Fibroblast of mammary gland (primary cell): ENCODE data around the gene ZNF557.
A peak's percentile ranks its signal among the peaks of the same experiment; 100 is the strongest.
"Not testable (repeated sequence)": the region's sequence is repeated elsewhere in the genome, so short reads cannot be mapped to it uniquely, and the experiment has no call there.

Experiments
- DNase-seq: peaks from one replicate; pipeline ENCODE4 v3.0.0-alpha.2; 2010; ENCODE audit warnings: low read depth
- H3K4me3 ChIP-seq: 2 replicates; pipeline ENCODE4 v1.5.1; 2011; ENCODE audit warnings: low read depth, mild to moderate bottlenecking, low read length, moderate library complexity; ENCODE audit not compliant: control insufficient read depth
- CTCF ChIP-seq: conservative IDR thresholded peaks from 2 replicates; pipeline ENCODE4 v1.5.1; 2011; ENCODE audit warnings: low read depth, low read length, inconsistent platforms; ENCODE audit not compliant: control insufficient read depth, insufficient read depth

ZNF557 gene

GRCh38 chr19:7063339-7063738, 6.2 kb upstream of the ZNF557 start:
- H3K4me3 ChIP-seq: no peak overlapping the region
- no peak for TF ChIP-seq CTCF
- no peak for DNase-seq

GRCh38 chr19:7063764-7064418, 5.6 kb upstream of the ZNF557 start:
- no peak for TF ChIP-seq CTCF
- DNase-seq: no peak
- H3K4me3 ChIP-seq: no peak overlapping the region

- peak; percentile 45 for DNase-seq
- TF ChIP-seq CTCF: peak; percentile 43
- not testable (repeated sequence) for H3K4me3 ChIP-seq
These were observed 2.4 kb upstream of the ZNF557 start for GRCh38 chr19:7067122-7067521.

DNA sequence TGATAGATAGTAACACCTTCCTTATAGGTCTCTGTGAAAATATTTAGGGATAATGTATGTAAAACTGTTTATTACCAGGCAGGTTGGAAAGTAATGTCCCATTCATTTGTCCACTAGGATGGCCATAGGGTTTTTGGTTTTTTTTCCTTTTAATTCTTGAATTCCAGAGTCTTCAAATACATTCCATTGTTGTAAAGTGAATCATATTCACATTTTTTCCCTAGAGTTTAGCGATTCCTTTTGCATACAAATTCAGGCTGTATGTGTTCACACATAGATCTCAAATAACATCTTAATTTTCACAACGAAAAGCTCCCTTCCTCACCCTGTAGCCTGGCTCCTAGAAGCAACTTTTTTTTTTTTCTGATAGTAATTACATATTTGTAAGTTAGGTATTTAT, 1.8 kb upstream of the ZNF557 start:
- TF ChIP-seq CTCF: no peak
- H3K4me3 ChIP-seq: no peak overlapping the region
- no peak for DNase-seq

- H3K4me3 ChIP-seq: no peak overlapping the region
- no peak for DNase-seq
- no peak for TF ChIP-seq CTCF
These were observed 904 bp upstream of the ZNF557 start for GRCh38 chr19:7068599-7068998.

DNA sequence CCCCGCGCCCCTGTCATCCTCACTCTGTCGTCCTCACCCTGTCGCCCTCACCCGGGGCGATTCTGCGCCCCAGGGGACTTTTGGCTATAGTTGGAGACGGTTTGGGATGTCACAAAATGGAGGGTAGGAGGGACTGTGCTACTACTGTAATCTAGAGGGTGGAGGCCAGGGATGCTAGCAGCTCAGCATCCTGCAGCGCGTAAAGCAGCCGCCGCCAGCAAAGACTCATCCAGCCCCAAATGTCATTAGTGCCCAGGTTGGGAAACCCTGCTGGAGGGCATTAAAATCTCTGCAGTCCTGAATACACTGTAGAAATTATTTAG, 362 bp downstream of the ZNF557 start:
- TF ChIP-seq CTCF: no peak
- peak overlapping the region; percentile 84 for H3K4me3 ChIP-seq
- DNase-seq: no peak

GRCh38 chr19:7072541-7072940, 3.0 kb downstream of the ZNF557 start:
- DNase-seq: no peak
- no peak overlapping the region for H3K4me3 ChIP-seq
- no peak for TF ChIP-seq CTCF
